GM23248 (cell line): ENCODE results near the gene CACNA1C. TPM values are rescaled to one million over a fixed set of nuclear protein-coding genes. Genes with fewer than 3 reads are reported as not detected.

ENCODE experiments used
- DNase-seq: peaks from one replicate; pipeline ENCODE4 v3.0.0-alpha.2; 2015
- H2AFZ ChIP-seq: fragments of 200-600 bp; sonication (generic); 2 replicates; pipeline ENCODE4 v1.6.1; 2016; ENCODE audit warnings: antibody characterized with exemption
- H3F3A ChIP-seq: fragments of 200-600 bp; sonication (generic); 2 replicates; pipeline ENCODE4 v1.6.1; 2016; ENCODE audit warnings: mild to moderate bottlenecking, antibody characterized with exemption, mixed run types; ENCODE audit not compliant: insufficient read depth
- H3K27ac ChIP-seq: fragments of 200-600 bp; sonication (generic); 2 replicates; pipeline ENCODE4 v1.5.1; 2016; ENCODE audit warnings: mild to moderate bottlenecking
- H3K27me3 ChIP-seq: fragments of 200-600 bp; sonication (generic); replicated peaks from 2 replicates; pipeline ENCODE4 v1.6.1; 2016; ENCODE audit warnings: mild to moderate bottlenecking; ENCODE audit not compliant: insufficient read depth
- H3K36me3 ChIP-seq: fragments of 200-600 bp; sonication (generic); 2 replicates; pipeline ENCODE4 v1.6.1; 2016; ENCODE audit warnings: low read depth, mild to moderate bottlenecking
- H3K4me1 ChIP-seq: fragments of 200-600 bp; sonication (generic); 2 replicates; pipeline ENCODE4 v1.6.1; 2016; ENCODE audit warnings: mild to moderate bottlenecking; ENCODE audit not compliant: insufficient read depth
- H3K4me2 ChIP-seq: fragments of 200-600 bp; sonication (generic); one replicate; pipeline ENCODE4 v1.6.1; 2016; ENCODE audit warnings: mild to moderate bottlenecking; ENCODE audit not compliant: unreplicated experiment
- H3K4me3 ChIP-seq: fragments of 200-600 bp; sonication (generic); 2 replicates; pipeline ENCODE4 v1.5.1; 2016; ENCODE audit warnings: mild to moderate bottlenecking
- H3K79me2 ChIP-seq: fragments of 200-600 bp; sonication (generic); 2 replicates; pipeline ENCODE4 v1.6.1; 2016; ENCODE audit warnings: mild to moderate bottlenecking; ENCODE audit not compliant: insufficient read depth
- H3K9ac ChIP-seq: fragments of 200-600 bp; sonication (generic); 2 replicates; pipeline ENCODE4 v1.6.1; 2016; ENCODE audit warnings: mild to moderate bottlenecking
- H3K9me2 ChIP-seq: fragments of 200-600 bp; sonication (generic); 2 replicates; pipeline ENCODE4 v1.6.1; 2016; ENCODE audit warnings: mixed run types, mild to moderate bottlenecking, moderate library complexity; ENCODE audit not compliant: insufficient read depth
- H3K9me3 ChIP-seq: fragments of 200-600 bp; sonication (generic); one replicate; pipeline ENCODE4 v1.6.1; 2017; ENCODE audit warnings: low read depth
- H4K20me1 ChIP-seq: fragments of 200-600 bp; sonication (generic); 2 replicates; pipeline ENCODE4 v1.6.0; 2016; ENCODE audit not compliant: insufficient read depth
- EZH2 ChIP-seq: fragments of 200-600 bp; sonication (generic); IDR thresholded peaks from 2 replicates; pipeline ENCODE4 v1.6.1; 2018; ENCODE audit warnings: antibody characterized with exemption, mild to moderate bottlenecking; ENCODE audit not compliant: insufficient read depth, poor library complexity, severe bottlenecking
- EZH2phosphoT487 ChIP-seq: fragments of 200-600 bp; sonication (generic); IDR thresholded peaks from 2 replicates; pipeline ENCODE4 v1.6.1; 2018; ENCODE audit warnings: antibody characterized with exemption, moderate library complexity, mild to moderate bottlenecking, low read depth; ENCODE audit not compliant: insufficient read depth
- WGBS, 2 experiments: methylation state at CpG; one replicate each; pipeline ENCODE4 v1.1.6; 2015 to 2017; ENCODE audit warnings: low lambda C conversion rate in 2 of 2, low coverage in 1 of 2; ENCODE audit errors: missing lambda C conversion rate in 2 of 2; 5-methylcytosine and 5-hydroxymethylcytosine counted together
- in situ Hi-C: fragments of 300-500 bp; cut with MboI; formaldehyde crosslinking; loops from 2 replicates; pipeline ENCODE4 v1.15.0; 2020
- polyA plus RNA-seq: library from polyadenylated mRNA; unstranded; fragments of >200 nt; fragmentation: Nextera tagmentation; extraction: Ambion mirVana; gene quantifications from 2 replicates; pipeline ENCODE4 v1.2.1, GENCODE V29; 2016
- total RNA-seq: library from RNA; depleted of rRNA; stranded (reverse); fragments of >200 nt; shearing (Covaris generic); gene quantifications from 2 replicates; pipeline ENCODE4 v1.2.3, GENCODE V29; 2014

CACNA1C gene
- total and polyA plus RNA-seq, 2 experiments from 2014 or later, result 4.9 to 11.5 TPM

DNA sequence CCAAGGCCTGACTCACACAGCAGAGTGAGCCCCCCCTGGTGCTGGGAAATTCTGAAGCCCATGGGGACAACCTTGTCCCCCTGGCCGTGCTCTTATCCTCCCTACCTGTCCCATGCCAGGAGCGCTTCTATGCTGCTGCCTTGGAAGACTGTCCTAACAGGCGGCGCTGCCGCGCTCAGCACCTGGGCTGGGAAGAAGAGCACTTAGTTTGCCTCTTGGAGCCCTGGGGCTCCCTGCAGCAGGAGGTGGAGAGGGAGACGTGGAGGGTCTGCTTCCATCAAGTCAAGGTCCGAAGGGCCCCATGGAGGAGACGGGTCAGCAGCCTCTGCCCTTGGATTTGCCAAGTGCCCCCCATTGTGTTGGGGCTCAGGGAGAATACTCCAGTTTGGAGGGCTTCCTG lies 300.5 kb downstream of the CACNA1C start:
- 97 to 99% methylated on average over 9 of the region's 9 CpGs for WGBS, 2 experiments
- no peaks in the 10 kb centered on the region for H4K20me1 ChIP-seq
- in situ Hi-C loops, result no loop called here

DNA sequence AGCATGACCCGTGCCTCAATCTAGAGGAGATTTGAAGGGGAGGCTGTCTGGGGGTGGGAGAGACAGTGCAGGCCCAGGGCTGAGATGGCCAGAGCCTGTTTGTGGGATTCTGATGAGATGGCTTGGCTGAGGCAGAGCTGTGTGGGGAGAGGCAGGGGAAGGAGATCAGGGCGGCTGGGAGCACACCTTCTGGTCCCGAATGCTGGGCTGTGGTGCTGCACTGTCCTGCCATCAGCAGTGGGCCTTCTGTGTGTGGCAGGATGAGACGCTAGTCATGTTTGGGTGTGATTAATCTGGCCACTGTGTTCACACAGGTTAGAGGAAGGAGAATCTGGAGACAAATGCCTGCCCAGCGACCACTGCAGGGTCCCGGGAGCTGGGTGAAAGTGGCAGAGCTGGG lies 300.9 kb downstream of the CACNA1C start:
- Histone ChIP-seq H3K4me2 (no peak overlapping the region), H3K9ac (no peak overlapping the region), H4K20me1 (no peaks in the 10 kb centered on the region), H3K79me2 (peaks cover 40% of the 10 kb centered on the region), H3K36me3 (no peaks in the 10 kb centered on the region), H3K4me3 (no peak overlapping the region), H3F3A (peaks cover 6% of the 10 kb centered on the region; the same call in 1 of the 2 replicates), H3K27ac (no peak overlapping the region), H3K4me1 (peaks cover 15% of the 10 kb centered on the region), H3K9me2 (no peaks in the 10 kb centered on the region), H2AFZ (no peak overlapping the region), H3K27me3 (no peaks in the 10 kb centered on the region), H3K9me3 (no peaks in the 10 kb centered on the region)
- in situ Hi-C loops, result no loop called here
- 82 to 92% methylated on average over 6 of the region's 6 CpGs for WGBS, 2 experiments
- no peak for TF ChIP-seq EZH2phosphoT487
- no peak for TF ChIP-seq EZH2
- no peak for DNase-seq

More for the DNA sequence above, 300.5 kb downstream of the CACNA1C start:
- Histone ChIP-seq H3K9me2 (no peaks in the 10 kb centered on the region), H3K79me2 (peaks cover 40% of the 10 kb centered on the region), H3K27ac (no peak overlapping the region), H3F3A (0 out of 2 replicates have a peak, but pooled peaks cover 2% of the 10 kb centered on the region), H3K4me3 (no peak overlapping the region), H3K4me2 (no peak overlapping the region), H3K36me3 (no peaks in the 10 kb centered on the region), H3K9me3 (no peaks in the 10 kb centered on the region), H3K9ac (no peak overlapping the region), H3K27me3 (no peaks in the 10 kb centered on the region), H3K4me1 (peaks cover 10% of the 10 kb centered on the region), H2AFZ (no peak overlapping the region)
- TF ChIP-seq EZH2phosphoT487 (no peak), EZH2 (no peak)
- no peak for DNase-seq

DNA sequence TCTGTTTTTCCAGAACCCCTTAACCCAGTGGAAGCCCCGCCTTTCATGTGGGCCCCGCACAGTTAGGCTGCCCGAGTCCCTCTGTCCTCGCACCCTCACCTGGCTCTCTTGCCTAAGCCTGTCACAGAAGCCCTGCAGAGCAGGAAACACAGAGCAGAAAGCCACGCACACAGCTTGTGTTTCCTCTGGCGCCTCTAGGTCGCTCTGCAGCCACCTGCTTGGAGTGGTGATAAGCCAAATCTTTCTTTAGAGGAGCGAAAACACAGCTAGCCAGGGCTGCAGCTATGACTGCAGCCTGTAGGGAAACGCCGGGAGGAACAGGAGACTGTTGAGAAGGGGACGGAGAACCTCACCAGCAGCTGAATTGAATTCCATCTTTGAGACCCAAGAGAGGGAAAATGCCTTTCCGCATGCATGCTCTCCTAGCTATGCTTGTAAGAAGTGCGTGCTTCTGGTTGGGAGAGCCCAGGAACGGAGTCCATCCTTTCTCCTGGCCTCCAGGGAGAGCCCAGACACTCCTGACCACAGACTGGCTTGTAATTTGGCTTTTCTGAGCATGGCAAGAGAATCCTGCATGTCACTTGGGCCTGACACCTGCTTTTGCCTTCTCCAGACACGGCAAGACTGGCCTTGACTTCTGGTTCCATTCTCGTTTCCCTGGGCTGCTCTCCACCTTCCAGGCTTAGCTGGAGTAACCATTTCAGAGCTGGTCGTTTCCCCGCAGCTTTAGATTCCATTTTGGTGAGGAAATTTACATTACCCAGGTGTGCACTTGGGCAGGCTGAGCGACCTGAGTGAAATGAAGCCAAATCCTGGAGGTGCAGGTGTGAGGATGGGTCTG lies 301.6 kb downstream of the CACNA1C start:
- Histone ChIP-seq H3K4me3 (no peak overlapping the region), H3K79me2 (peaks cover 35% of the 10 kb centered on the region), H3K4me2 (no peak overlapping the region), H3K36me3 (no peaks in the 10 kb centered on the region), H3K27ac (no peak overlapping the region), H3F3A (peaks cover 13% of the 10 kb centered on the region; the same call in 1 of the 2 replicates), H3K9me3 (no peaks in the 10 kb centered on the region), H3K27me3 (no peaks in the 10 kb centered on the region), H4K20me1 (no peaks in the 10 kb centered on the region), H3K4me1 (peaks cover 20% of the 10 kb centered on the region), H3K9me2 (no peaks in the 10 kb centered on the region), H3K9ac (no peak overlapping the region), H2AFZ (no peak overlapping the region)
- in situ Hi-C loops, result no loop called here
- TF ChIP-seq EZH2phosphoT487, result no peak
- no peak for TF ChIP-seq EZH2
- no peak for DNase-seq
- WGBS, 2 experiments, result 88% methylated on average over 19 of the region's 19 CpGs

DNA sequence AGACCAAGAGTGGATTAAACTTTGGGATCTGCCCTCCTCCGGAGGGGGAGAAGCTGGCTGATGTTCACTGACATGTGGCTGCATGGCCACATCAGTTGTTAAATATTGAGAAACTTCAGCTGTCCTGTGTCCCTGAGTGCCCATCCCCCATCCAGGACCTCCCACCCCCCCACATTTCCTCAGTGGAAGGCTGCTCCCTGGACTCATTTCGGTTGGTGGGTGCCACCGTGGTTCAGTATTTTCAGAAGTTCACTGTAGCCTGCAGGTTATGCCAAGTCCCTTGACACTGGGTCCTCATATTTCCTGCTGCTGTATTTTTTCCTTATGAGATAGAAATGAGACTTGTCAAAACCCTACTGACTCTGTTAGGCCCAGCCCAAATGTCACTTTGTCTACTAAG lies 302.4 kb downstream of the CACNA1C start:
- Histone ChIP-seq H3K27ac (no peak overlapping the region), H3K36me3 (no peaks in the 10 kb centered on the region), H3K9me3 (no peaks in the 10 kb centered on the region), H3K9me2 (no peaks in the 10 kb centered on the region), H3K27me3 (no peaks in the 10 kb centered on the region), H3F3A (peaks cover 14% of the 10 kb centered on the region; the same call in 1 of the 2 replicates), H3K9ac (no peak overlapping the region), H3K4me3 (no peak overlapping the region), H4K20me1 (no peaks in the 10 kb centered on the region), H3K4me2 (no peak overlapping the region), H2AFZ (no peak overlapping the region), H3K79me2 (peaks cover 27% of the 10 kb centered on the region; the same call in 1 of the 2 replicates), H3K4me1 (peaks cover 20% of the 10 kb centered on the region)
- TF ChIP-seq EZH2 (no peak), EZH2phosphoT487 (no peak)
- 67 to 77% methylated on average over 2 to 3 of the region's 3 CpGs for WGBS, 2 experiments
- in situ Hi-C loops, result no loop called here
- no peak for DNase-seq
